GM21381 (cell line): ENCODE data around the gene OMG.
"Not testable (repeated sequence)": the region's sequence is repeated elsewhere in the genome, so short reads cannot be mapped to it uniquely, and the experiment has no call there.

Experiments used
- ATAC-seq: cut with Tn5 transposase; IDR thresholded peaks from one replicate; pipeline ENCODE4 v1.9.1; 2021; ENCODE audit warnings: mild to moderate bottlenecking, moderate library complexity; ENCODE audit not compliant: unreplicated experiment

The OMG gene, protein sequence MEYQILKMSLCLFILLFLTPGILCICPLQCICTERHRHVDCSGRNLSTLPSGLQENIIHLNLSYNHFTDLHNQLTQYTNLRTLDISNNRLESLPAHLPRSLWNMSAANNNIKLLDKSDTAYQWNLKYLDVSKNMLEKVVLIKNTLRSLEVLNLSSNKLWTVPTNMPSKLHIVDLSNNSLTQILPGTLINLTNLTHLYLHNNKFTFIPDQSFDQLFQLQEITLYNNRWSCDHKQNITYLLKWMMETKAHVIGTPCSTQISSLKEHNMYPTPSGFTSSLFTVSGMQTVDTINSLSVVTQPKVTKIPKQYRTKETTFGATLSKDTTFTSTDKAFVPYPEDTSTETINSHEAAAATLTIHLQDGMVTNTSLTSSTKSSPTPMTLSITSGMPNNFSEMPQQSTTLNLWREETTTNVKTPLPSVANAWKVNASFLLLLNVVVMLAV

GRCh38 chr17:31297090-31297489, at the start of gene OMG:
TSS of gene OMG (minus strand) at chr17:31297239. CDS start at chr17:31296331, 908 bp downstream.
- no peak for ATAC-seq

GRCh38 chr17:31345191-31345747, 48.2 kb upstream of the OMG start:
- ATAC-seq, result not testable (repeated sequence)

DNA sequence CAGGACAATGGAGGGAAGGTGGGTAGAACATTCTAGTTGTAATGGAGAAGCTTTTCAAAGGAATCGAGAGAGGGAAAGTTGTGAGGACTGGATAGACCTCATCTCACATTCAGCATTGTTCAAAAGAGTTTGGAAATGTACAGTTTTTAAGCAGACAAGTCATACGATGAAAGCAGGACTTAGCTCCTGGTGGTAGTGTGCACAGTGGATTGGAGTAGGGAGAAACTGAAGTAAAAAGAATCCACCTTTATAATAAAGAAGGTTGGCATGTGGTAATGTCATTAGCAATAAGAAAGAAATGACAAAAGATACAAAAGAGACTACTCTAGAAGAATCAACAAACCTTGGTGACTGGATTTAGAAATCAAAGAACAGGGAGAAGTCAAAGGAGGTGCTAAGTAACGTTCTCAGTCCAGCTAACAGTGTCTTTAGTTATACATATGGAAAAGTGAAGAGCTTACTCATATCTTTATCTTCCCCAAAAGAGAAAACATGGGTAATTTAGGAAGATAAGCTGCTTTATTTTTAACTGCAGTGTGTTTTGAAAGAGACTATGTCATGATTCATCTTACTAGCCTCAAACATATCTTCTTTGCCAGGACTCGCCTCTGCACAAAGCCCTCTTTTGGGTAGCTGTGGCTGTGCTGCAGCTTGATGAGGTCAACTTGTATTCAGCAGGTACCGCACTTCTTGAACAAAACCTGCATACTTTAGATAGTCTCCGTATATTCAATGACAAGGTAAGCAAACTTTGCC, 43.0 kb upstream of the OMG start:
- ATAC-seq, result no peak

GRCh38 chr17:31329221-31329620, 32.2 kb upstream of the OMG start:
- no peak for ATAC-seq

GRCh38 chr17:31328160-31328535, 31.1 kb upstream of the OMG start:
- no peak for ATAC-seq

DNA sequence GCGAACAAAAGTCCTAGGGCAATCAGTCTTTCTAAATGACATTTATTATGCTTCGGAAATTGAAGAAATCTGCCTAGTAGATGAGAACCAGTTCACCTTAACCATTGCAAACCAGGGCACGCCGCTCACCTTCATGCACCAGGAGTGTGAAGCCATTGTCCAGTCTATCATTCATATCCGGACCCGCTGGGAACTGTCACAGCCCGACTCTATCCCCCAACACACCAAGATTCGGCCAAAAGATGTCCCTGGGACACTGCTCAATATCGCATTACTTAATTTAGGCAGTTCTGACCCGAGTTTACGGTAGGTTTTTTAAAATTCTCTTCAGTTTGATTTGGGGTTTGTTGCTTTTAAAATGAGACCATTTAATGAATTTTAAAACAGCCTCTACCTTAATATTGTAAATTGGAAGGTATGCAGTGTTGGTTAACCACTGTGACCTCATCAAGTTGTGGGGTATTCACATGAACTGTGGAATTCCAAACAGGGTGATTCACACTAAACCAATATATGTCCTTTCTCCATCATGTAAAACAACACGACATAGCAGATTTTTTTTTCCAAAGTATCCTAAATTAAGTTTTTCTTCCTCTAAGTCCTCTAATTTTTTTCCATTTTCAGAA, 30.6 kb upstream of the OMG start:
- ATAC-seq, result no peak

DNA sequence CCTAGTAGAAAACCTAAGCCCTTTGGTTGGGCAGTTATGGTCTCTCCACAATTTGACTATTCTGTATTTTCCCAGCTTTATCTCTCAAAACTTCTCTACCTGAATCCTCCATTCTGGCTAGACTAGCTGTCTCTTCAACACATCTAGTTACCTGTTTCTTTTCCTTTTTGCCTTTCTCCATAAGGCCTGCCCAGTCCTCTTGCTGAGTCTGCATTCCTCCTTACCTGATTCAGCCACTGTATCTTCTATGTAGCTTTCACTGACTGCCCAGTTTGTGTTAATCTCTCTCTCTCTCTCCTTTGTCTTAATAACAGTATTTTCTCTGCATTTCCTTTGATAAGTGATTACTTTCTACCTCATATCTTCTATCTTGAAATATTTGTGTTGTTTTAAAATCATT, 26.5 kb upstream of the OMG start:
- no peak for ATAC-seq

DNA sequence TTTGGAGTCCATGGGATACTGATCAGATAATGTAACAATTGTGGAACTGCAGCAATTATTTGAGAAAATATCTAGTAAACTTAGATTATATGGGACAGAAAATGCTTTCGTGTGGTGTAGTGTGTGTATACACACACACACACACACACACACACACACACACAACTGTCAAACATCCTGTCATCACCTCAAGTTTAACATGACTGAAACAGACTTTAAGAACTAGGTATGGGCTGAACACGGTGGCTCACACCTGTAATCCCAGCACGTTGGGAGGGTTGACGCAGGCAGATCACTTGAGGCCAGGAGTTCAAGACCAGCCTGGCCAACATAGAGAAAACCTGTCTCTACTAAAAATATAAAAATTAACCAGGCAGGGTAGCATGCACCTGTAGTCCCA, 24.9 kb upstream of the OMG start:
- ATAC-seq, result no peak

DNA sequence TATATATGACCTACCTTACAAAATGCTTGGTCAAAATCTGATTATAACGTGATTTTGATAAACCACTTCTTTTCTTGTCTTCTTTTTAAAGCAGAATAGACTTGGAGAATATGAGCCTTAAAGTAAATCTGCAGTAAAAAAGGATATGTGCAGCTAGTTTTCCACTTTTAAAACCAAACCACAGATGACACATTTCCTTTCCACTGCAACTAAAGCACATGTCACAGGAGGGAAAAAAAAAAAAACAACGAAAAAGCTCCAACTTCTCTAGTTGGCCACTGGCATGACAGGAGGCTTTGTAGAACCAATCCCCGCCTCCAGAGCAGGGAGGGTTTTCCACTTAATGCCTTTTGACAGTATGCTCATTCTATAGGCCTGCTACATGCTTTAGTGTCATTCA, 24.4 kb upstream of the OMG start, which contains the start of gene EVI2A:
Gene EVI2A, minus strand, starts transcription at position 142 of the 400 bp plus-strand sequence. CDS start 2,609 bp downstream, outside the sequence.
- no peak for ATAC-seq

DNA sequence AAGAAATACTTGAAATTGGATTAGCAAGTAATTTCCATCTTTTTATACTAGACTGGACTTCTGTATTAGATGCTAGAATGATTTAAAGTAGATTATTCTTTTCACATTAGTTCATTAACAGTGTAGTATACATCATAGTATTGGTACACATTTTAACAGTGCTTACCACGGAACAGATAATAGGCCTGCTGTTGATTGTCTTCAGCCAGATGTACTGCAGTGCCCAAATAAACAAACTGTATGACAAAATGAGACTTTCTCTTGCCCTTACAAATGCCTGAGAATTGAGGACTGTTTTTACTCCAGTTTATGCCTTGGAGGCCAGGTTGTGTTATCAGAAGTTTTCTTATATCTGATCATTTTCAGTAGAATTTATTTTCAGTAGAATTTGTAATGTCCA, 23.8 kb upstream of the OMG start:
- ATAC-seq, result no peak

- ATAC-seq, result no peak
Observed at GRCh38 chr17:31320241-31320640, 23.2 kb upstream of the OMG start.

DNA sequence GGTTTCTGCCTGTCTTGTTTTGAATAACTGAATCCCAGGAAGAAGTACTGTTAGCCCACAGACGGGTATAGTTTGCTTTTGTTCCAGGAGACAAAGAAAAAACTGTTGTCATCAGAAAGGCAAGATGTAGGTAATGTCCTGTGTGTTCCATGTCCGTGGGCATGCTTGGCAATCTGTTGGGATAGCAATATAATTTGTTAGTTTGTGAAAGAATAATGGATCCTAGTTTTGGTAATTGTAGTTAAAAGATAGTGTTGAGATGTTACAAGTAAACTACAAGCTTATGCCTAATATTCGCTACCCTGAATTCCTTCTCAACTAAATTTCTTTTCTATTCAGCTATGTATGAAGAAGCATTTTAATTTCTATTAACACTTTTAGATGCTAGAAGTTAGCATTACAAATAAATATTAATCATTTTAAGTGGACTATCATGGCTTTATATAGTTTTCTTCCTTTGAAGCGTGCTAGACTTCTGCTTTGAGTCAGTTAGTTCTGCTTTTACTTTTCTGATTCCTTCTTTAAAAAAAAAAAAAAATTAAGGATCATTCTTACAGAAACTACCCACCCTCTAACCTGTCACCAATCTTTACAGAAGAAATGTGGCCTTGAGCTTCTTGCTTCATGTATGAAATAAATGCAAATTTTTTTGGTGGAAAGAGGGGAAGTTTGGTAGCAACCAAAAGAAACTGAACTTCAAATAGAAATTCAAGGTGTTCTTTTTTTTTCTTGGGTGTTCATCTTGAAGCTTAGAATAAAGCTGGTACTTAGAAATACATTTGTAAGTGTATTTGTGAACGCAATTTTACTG, 22.0 kb upstream of the OMG start:
- ATAC-seq, result no peak

- no peak for ATAC-seq
Observed at GRCh38 chr17:31318298-31318801, 21.3 kb upstream of the OMG start.

DNA sequence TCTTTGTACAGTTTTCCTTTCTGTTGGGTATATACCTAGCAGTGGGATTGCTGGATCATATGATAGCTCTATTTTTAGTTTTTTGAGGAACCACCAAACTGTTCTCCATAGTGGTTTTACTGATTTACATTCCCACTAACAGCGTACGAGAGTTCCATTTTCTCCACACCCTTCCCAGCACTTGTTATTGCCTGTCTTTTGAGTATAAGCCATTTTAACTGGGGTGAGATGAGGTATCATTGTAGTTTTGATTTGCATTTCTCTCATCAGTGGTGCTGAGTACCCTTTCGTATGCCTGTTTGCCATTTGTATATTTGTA, 17.7 kb upstream of the OMG start:
- ATAC-seq, result no peak

- ATAC-seq, result no peak
Observed at GRCh38 chr17:31313982-31314781, 17.1 kb upstream of the OMG start, which contains the start of gene EVI2B. TSS of gene EVI2B (minus strand) at chr17:31314054. CDS start at chr17:31305609, 8,445 bp downstream.

DNA sequence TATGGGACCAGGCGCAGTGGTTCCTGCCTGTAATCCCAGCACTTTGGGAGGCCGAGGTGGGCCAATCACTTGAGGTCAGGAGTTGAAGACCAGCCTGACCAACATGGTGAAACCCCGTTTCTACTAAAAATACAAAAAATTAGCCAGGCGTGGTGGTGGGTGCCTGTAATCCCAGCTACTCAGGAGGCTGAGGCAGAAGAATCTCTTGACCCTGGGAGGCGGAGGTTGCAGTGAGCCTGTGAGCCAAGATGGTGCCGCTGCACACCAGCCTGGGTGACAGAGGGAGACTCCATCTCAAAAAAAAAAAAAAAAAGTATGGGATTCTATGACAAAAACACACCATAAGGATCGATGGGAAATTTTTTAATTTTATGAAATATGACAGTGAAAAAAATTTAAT, 15.2 kb upstream of the OMG start:
- not testable (repeated sequence) for ATAC-seq

DNA sequence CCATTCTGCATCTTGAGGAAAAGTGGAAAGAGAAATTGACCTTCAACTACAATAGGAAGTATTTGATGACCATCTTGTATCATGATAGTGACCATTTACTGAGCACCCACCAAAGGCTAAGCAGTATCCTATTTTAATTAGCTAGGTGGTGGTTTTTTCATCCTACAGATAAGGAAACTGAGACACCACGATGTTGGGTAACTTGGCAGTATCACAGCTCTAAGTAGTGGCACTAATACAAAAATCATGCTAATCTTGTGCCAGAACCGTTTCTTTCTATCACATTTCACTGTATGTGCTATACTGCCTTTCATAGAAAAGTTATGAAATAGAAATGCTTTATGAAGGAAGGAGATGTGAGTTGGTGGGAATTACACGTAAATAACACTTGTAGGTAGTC, 14.5 kb upstream of the OMG start:
- no peak for ATAC-seq

GRCh38 chr17:31310886-31311285, 13.8 kb upstream of the OMG start:
- ATAC-seq, result no peak

GRCh38 chr17:31310260-31310659, 13.2 kb upstream of the OMG start:
- ATAC-seq, result no peak

GRCh38 chr17:31309556-31309955, 12.5 kb upstream of the OMG start:
- ATAC-seq, result no peak
